KMS-11 (cell line): Measurements from ENCODE around the gene TBC1D9B.

Experiments
- H2AFZ ChIP-seq: fragments of 200-600 bp; sonication (generic); 2 replicates; pipeline ENCODE4 v1.6.1; 2016; ENCODE audit warnings: antibody characterized with exemption, mixed run types, low read depth
- H3K27ac ChIP-seq: fragments of 200-600 bp; sonication (generic); 2 replicates; pipeline ENCODE4 v1.6.1; 2016; ENCODE audit warnings: mild to moderate bottlenecking, mixed run types
- H3K27me3 ChIP-seq: fragments of 200-600 bp; sonication (generic); 2 replicates; pipeline ENCODE4 v1.6.1; 2017; ENCODE audit warnings: mild to moderate bottlenecking, low read depth, mixed run types, moderate library complexity; ENCODE audit not compliant: insufficient read depth
- H3K36me3 ChIP-seq: fragments of 200-600 bp; sonication (generic); 2 replicates; pipeline ENCODE4 v1.6.1; 2017; ENCODE audit warnings: mild to moderate bottlenecking, mixed run types; ENCODE audit not compliant: insufficient read depth
- H3K4me1 ChIP-seq: fragments of 200-600 bp; sonication (generic); 2 replicates; pipeline ENCODE4 v1.6.1; 2016; ENCODE audit warnings: mild to moderate bottlenecking, low read depth, mixed run types; ENCODE audit not compliant: poor library complexity, severe bottlenecking
- H3K4me2 ChIP-seq: fragments of 200-600 bp; sonication (generic); 2 replicates; pipeline ENCODE4 v1.7.0; 2016; ENCODE audit warnings: mild to moderate bottlenecking, mixed run types
- H3K4me3 ChIP-seq: fragments of 200-600 bp; sonication (generic); IDR thresholded peaks from 2 replicates; pipeline ENCODE4 v1.6.1; 2017; ENCODE audit warnings: low read depth, low read length, mixed read lengths; ENCODE audit not compliant: insufficient read depth
- H3K79me2 ChIP-seq: fragments of 200-600 bp; sonication (generic); 2 replicates; pipeline ENCODE4 v1.6.1; 2016; ENCODE audit warnings: low read depth, mixed run types; ENCODE audit not compliant: insufficient read depth
- H3K9ac ChIP-seq: fragments of 200-600 bp; sonication (generic); 2 replicates; pipeline ENCODE4 v1.6.1; 2016; ENCODE audit warnings: mild to moderate bottlenecking, mixed run types
- H4K20me1 ChIP-seq: fragments of 200-600 bp; sonication (generic); 2 replicates; pipeline ENCODE4 v1.6.1; 2016; ENCODE audit warnings: mild to moderate bottlenecking, mixed run types; ENCODE audit not compliant: insufficient read depth
- TF ChIP-seq, protein P1 (sequence below): fragments of 200-600 bp; sonication (generic); conservative IDR thresholded peaks from 2 replicates; pipeline ENCODE4 v1.6.1; 2017; ENCODE audit warnings: low read depth, mild to moderate bottlenecking, antibody characterized with exemption, low read length, moderate library complexity, mixed read lengths

The TBC1D9B gene

DNA sequence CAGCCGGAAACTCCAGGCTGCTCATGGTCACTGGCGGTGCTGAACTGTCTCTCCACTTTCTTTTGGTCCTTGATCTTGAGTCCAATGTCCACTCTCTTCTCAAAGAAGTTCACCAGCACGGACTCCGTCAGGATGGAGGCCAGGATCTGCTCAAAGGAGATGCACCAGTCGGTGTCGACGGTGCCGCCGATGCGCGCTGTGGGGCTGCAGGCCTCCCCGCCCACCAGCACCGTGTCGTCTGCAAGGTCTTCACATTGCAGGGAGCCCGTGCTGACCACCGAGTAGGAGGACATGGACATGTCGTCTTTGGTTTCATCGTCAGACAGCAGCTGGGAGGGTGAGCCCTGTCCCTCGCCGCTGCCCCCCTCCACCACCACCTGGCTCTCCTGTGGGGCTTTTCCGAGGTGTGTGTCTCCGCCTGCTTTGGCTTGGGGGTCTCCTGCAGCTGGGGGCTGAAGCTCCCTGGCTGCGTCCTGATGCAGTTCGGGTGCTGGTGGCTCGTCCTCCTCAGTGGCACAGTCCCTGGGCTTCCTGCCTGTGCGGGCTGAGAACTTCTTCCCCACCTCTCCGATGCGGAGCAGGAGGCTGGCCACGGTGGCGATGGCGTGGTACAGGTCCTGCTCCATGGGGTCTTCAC, 44.1 kb downstream of the TBC1D9B start:
- Histone ChIP-seq H3K9ac (no peak overlapping the region), H3K4me1 (no peaks in the 10 kb centered on the region), H3K27me3 (no peaks in the 10 kb centered on the region), H3K4me2 (no peak overlapping the region), H3K27ac (no peak overlapping the region), H2AFZ (no peak overlapping the region), H3K36me3 (no peaks in the 10 kb centered on the region), H4K20me1 (no peaks in the 10 kb centered on the region), H3K79me2 (no peaks in the 10 kb centered on the region), H3K4me3 (no peak overlapping the region)
- TF ChIP-seq, protein P1, sequence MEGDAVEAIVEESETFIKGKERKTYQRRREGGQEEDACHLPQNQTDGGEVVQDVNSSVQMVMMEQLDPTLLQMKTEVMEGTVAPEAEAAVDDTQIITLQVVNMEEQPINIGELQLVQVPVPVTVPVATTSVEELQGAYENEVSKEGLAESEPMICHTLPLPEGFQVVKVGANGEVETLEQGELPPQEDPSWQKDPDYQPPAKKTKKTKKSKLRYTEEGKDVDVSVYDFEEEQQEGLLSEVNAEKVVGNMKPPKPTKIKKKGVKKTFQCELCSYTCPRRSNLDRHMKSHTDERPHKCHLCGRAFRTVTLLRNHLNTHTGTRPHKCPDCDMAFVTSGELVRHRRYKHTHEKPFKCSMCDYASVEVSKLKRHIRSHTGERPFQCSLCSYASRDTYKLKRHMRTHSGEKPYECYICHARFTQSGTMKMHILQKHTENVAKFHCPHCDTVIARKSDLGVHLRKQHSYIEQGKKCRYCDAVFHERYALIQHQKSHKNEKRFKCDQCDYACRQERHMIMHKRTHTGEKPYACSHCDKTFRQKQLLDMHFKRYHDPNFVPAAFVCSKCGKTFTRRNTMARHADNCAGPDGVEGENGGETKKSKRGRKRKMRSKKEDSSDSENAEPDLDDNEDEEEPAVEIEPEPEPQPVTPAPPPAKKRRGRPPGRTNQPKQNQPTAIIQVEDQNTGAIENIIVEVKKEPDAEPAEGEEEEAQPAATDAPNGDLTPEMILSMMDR: no peak

DNA sequence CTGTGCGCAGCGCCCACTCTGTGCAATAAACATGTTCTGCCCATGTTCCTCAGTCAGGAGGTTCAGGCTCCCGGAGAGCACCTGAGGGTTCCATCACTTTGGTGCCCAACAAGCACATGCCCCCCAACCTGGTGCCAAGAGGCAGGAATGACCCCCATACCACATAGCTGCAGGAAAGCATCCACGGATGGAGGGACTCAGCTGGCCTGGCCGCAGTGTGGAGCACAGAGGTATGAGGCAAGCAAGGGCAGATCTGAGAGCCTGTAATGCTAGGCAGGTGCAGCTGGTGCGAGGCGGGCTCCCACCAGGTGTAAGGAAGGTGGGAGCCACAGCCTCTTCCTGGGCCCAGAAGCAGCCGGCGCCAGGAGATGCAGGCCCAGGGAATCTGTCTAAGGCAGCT, 44.8 kb downstream of the TBC1D9B start:
- H2AFZ ChIP-seq: no peak overlapping the region
- H3K4me1 ChIP-seq: no peaks in the 10 kb centered on the region
- no peaks in the 10 kb centered on the region for H4K20me1 ChIP-seq
- TF ChIP-seq, protein P1: no peak
- no peak overlapping the region for H3K4me3 ChIP-seq
- no peaks in the 10 kb centered on the region for H3K79me2 ChIP-seq
- no peaks in the 10 kb centered on the region for H3K36me3 ChIP-seq
- no peak overlapping the region for H3K9ac ChIP-seq
- H3K27me3 ChIP-seq: no peaks in the 10 kb centered on the region
- no peak overlapping the region for H3K4me2 ChIP-seq
- H3K27ac ChIP-seq: no peak overlapping the region

DNA sequence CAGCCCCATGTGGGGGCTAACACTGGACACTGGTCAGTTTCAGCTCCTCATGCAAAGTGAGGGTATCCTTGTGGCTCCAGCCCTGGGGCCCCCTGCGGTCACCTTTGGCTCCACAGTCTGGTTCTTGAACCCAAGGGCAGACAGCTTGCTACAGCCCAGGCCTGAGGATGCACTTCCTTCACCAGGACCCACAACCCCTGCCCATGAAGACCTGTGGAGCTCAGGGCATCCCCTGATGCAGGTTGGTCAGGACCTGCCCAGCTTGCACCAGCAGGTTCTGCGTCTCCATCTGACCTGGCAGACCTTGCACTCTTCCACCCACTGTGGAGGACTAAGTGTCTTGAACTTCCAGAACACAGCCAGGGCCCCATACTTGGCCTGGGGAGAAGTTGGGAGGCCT, 45.4 kb downstream of the TBC1D9B start:
- Histone ChIP-seq H4K20me1 (no peaks in the 10 kb centered on the region), H3K27me3 (no peaks in the 10 kb centered on the region), H3K36me3 (no peaks in the 10 kb centered on the region), H3K4me3 (no peak overlapping the region), H3K4me2 (no peak overlapping the region), H3K9ac (no peak overlapping the region), H3K4me1 (no peaks in the 10 kb centered on the region), H3K79me2 (no peaks in the 10 kb centered on the region), H3K27ac (no peak overlapping the region), H2AFZ (no peak overlapping the region)
- TF ChIP-seq, protein P1: no peak

DNA sequence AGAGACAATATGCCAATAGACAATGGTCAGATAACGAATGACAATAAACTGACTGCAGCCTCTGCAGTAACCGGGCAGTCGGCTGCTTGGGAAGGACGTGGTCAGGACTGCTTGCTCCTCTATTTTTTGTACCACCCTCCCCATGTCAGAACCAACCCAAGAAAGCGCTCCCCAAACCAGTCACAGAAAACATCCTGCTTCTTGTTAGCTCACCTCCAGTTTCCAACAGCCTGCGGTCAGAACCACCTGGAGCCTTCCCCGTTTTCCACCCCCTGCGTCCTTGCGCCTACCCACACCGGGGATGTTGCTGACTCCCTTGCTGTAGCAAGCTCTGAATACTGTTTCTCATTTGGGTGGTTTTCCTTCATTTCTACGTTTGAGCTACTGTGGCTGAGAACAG, 47.4 kb downstream of the TBC1D9B start:
- Histone ChIP-seq H3K9ac (no peak overlapping the region), H3K27me3 (no peaks in the 10 kb centered on the region), H4K20me1 (no peaks in the 10 kb centered on the region), H3K4me1 (no peaks in the 10 kb centered on the region), H3K36me3 (no peaks in the 10 kb centered on the region), H3K27ac (no peak overlapping the region), H2AFZ (no peak overlapping the region), H3K4me2 (no peak overlapping the region), H3K79me2 (no peaks in the 10 kb centered on the region), H3K4me3 (no peak overlapping the region)
- TF ChIP-seq, protein P1: no peak
